ENCODE results near the gene MN1.

Gene MN1

GRCh38 chr22:27711756-27712155, 89.8 kb downstream of the MN1 start:
- no peak for DNase-seq (ENCODE audit: low read depth)

GRCh38 chr22:27711012-27711411, 90.5 kb downstream of the MN1 start:
- no peak for DNase-seq (ENCODE audit: low read depth)

GRCh38 chr22:27709919-27710675, 91.5 kb downstream of the MN1 start:
- no peak for DNase-seq (ENCODE audit: low read depth)

GRCh38 chr22:27706489-27706888, 95.1 kb downstream of the MN1 start:
- no peak for DNase-seq (ENCODE audit: low read depth)

- no peak for DNase-seq (ENCODE audit: low read depth)
These were observed 96.0 kb downstream of the MN1 start for GRCh38 chr22:27705408-27706080.

GRCh38 chr22:27704581-27704980, 97.0 kb downstream of the MN1 start:
- no peak for DNase-seq (ENCODE audit: low read depth)

- DNase-seq (ENCODE audit: low read depth) = no peak
These were observed 102.1 kb downstream of the MN1 start for GRCh38 chr22:27699383-27700019.

- no peak for DNase-seq (ENCODE audit: low read depth)
These were observed 102.7 kb downstream of the MN1 start for GRCh38 chr22:27698813-27699212.

Data from stimulated activated CD8-positive, alpha-beta memory T cell treated with anti-CD3 and anti-CD28 coated beads, Interleukin-12 subunit alpha, Interleukin-12 subunit beta, amount 100 ng/mL, for 1 hour (primary cell).